ENCODE data around the gene ADCY2.

DNA sequence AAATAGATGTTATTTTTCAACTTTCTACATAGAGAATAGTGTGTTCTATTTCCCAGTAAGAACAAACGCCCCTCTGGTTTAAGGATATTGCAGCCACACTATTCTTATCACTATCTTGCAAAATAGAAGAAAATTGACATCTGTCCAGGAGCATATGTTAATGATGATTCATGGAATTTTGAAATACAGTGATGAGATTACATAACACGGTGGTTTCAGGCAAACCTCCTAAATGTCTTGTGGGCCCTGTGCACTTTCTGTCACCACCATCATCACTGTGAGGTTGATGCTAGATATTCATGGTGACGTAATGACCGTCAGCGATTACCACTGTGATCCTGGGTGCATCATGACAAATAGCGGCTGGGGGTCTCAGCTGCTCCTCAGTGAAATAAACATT is 406.9 kb downstream of the ADCY2 start:
- TF ChIP-seq, protein P1, sequence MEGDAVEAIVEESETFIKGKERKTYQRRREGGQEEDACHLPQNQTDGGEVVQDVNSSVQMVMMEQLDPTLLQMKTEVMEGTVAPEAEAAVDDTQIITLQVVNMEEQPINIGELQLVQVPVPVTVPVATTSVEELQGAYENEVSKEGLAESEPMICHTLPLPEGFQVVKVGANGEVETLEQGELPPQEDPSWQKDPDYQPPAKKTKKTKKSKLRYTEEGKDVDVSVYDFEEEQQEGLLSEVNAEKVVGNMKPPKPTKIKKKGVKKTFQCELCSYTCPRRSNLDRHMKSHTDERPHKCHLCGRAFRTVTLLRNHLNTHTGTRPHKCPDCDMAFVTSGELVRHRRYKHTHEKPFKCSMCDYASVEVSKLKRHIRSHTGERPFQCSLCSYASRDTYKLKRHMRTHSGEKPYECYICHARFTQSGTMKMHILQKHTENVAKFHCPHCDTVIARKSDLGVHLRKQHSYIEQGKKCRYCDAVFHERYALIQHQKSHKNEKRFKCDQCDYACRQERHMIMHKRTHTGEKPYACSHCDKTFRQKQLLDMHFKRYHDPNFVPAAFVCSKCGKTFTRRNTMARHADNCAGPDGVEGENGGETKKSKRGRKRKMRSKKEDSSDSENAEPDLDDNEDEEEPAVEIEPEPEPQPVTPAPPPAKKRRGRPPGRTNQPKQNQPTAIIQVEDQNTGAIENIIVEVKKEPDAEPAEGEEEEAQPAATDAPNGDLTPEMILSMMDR (conservative IDR thresholded peaks at IDR 0.05; ENCODE audit: low read depth, low read length), result no peak
- no peak for TF ChIP-seq EZH2 (IDR thresholded peaks at IDR 0.05; ENCODE audit: borderline replicate concordance, low read depth, low read length, poor library complexity, severe bottlenecking)
